ENCODE results near the gene OLFML2B. TPM values are rescaled to one million over a fixed set of nuclear protein-coding genes. Genes with fewer than 3 reads are reported as not detected.
"Not testable (repeated sequence)": the region's sequence is repeated elsewhere in the genome, so short reads cannot be mapped to it uniquely, and the experiment has no call there.

OLFML2B gene
- total and polyA plus RNA-seq, 2 donors (not counting 1 experiment from before 2014, with no cell fraction given), result 5.1 to 7.2 TPM

GRCh38 chr1:162056579-162056978 is 32.9 kb upstream of the OLFML2B start:
- H3K27ac ChIP-seq (ENCODE audit: insufficient read depth, low read length), result no peak overlapping the region
- peaks cover 7% of the 10 kb centered on the region for H3K4me1 ChIP-seq (ENCODE audit: control insufficient read depth, extremely low read depth, insufficient read depth, low read length)
- H2AFZ ChIP-seq (ENCODE audit: low read length), result no peak overlapping the region
- no peak overlapping the region for H3K9ac ChIP-seq (ENCODE audit: insufficient read depth, low read length)
- H3K4me2 ChIP-seq (ENCODE audit: extremely low read depth, insufficient read depth, low read length), result no peak overlapping the region
- H3K4me3 ChIP-seq (replicated peaks in 1 of 4; ENCODE audit: control extremely low read depth in 1 of 4, insufficient read depth in 1 of 4, low read depth in 3 of 4, low read length in 4 of 4), result no peak overlapping the region
- H3K36me3 ChIP-seq (ENCODE audit: control insufficient read depth, insufficient read depth, low read length), result no peaks in the 10 kb centered on the region
- no peaks in the 10 kb centered on the region for H4K20me1 ChIP-seq (ENCODE audit: control insufficient read depth, extremely low read depth, insufficient read depth, low read length)
- no peaks in the 10 kb centered on the region for H3K9me3 ChIP-seq (ENCODE audit: control insufficient read depth, insufficient read depth, low read depth, low read length)
- no peaks in the 10 kb centered on the region for H3K79me2 ChIP-seq (ENCODE audit: control insufficient read depth, insufficient read depth, low read length)
- DNase-seq (ENCODE audit: low read depth in 2 of 2), result no peak
- TF ChIP-seq EZH2 (IDR thresholded peaks at IDR 0.05; ENCODE audit: low read length, missing control alignments), result no peak
- no peak for TF ChIP-seq CTCF (conservative IDR thresholded peaks at IDR 0.05 in 1 of 2, IDR thresholded peaks at IDR 0.05 in 1 of 2; ENCODE audit: low read depth in 1 of 2, low read length in 2 of 2)
- H3K27me3 ChIP-seq (ENCODE audit: control insufficient read depth, insufficient read depth, low read length), result peaks cover 6% of the 10 kb centered on the region

- H3K27me3 ChIP-seq (ENCODE audit: control insufficient read depth, insufficient read depth, low read length), result peaks cover 6% of the 10 kb centered on the region
- H3K36me3 ChIP-seq (ENCODE audit: control insufficient read depth, insufficient read depth, low read length), result no peaks in the 10 kb centered on the region
- no peak overlapping the region for H3K27ac ChIP-seq (ENCODE audit: insufficient read depth, low read length)
- H3K79me2 ChIP-seq (ENCODE audit: control insufficient read depth, insufficient read depth, low read length), result no peaks in the 10 kb centered on the region
- no peak overlapping the region for H3K9ac ChIP-seq (ENCODE audit: insufficient read depth, low read length)
- peaks cover 7% of the 10 kb centered on the region for H3K4me1 ChIP-seq (ENCODE audit: control insufficient read depth, extremely low read depth, insufficient read depth, low read length)
- no peak overlapping the region for H3K4me3 ChIP-seq (replicated peaks in 1 of 4; ENCODE audit: control extremely low read depth in 1 of 4, insufficient read depth in 1 of 4, low read depth in 3 of 4, low read length in 4 of 4)
- no peak overlapping the region for H3K4me2 ChIP-seq (ENCODE audit: extremely low read depth, insufficient read depth, low read length)
- no peaks in the 10 kb centered on the region for H4K20me1 ChIP-seq (ENCODE audit: control insufficient read depth, extremely low read depth, insufficient read depth, low read length)
- H3K9me3 ChIP-seq (ENCODE audit: control insufficient read depth, insufficient read depth, low read depth, low read length), result no peaks in the 10 kb centered on the region
- TF ChIP-seq CTCF (conservative IDR thresholded peaks at IDR 0.05 in 1 of 2, IDR thresholded peaks at IDR 0.05 in 1 of 2; ENCODE audit: low read depth in 1 of 2, low read length in 2 of 2), result peak; percentile 97 to 98
- no peak for TF ChIP-seq EZH2 (IDR thresholded peaks at IDR 0.05; ENCODE audit: low read length, missing control alignments)
- DNase-seq (ENCODE audit: low read depth in 2 of 2), result peak; percentile 56 to 75
- H2AFZ ChIP-seq (ENCODE audit: low read length), result no peak overlapping the region
Observed at GRCh38 chr1:162056043-162056442, 32.4 kb upstream of the OLFML2B start.

- no peaks in the 10 kb centered on the region for H3K36me3 ChIP-seq (ENCODE audit: control insufficient read depth, insufficient read depth, low read length)
- peak; percentile 70 to 77 for DNase-seq (ENCODE audit: low read depth in 2 of 2)
- H3K27me3 ChIP-seq (ENCODE audit: control insufficient read depth, insufficient read depth, low read length), result peaks cover under 1% of the 10 kb centered on the region
- H3K4me3 ChIP-seq (replicated peaks in 1 of 4; ENCODE audit: control extremely low read depth in 1 of 4, insufficient read depth in 1 of 4, low read depth in 3 of 4, low read length in 4 of 4), result no peak overlapping the region
- H4K20me1 ChIP-seq (ENCODE audit: control insufficient read depth, extremely low read depth, insufficient read depth, low read length), result no peaks in the 10 kb centered on the region
- H2AFZ ChIP-seq (ENCODE audit: low read length), result no peak overlapping the region
- no peak for TF ChIP-seq EZH2 (IDR thresholded peaks at IDR 0.05; ENCODE audit: low read length, missing control alignments)
- no peak for TF ChIP-seq CTCF (conservative IDR thresholded peaks at IDR 0.05 in 1 of 2, IDR thresholded peaks at IDR 0.05 in 1 of 2; ENCODE audit: low read depth in 1 of 2, low read length in 2 of 2)
- H3K9me3 ChIP-seq (ENCODE audit: control insufficient read depth, insufficient read depth, low read depth, low read length), result no peaks in the 10 kb centered on the region
- H3K79me2 ChIP-seq (ENCODE audit: control insufficient read depth, insufficient read depth, low read length), result no peaks in the 10 kb centered on the region
- H3K27ac ChIP-seq (ENCODE audit: insufficient read depth, low read length), result peak overlapping the region; percentile 13
- H3K4me1 ChIP-seq (ENCODE audit: control insufficient read depth, extremely low read depth, insufficient read depth, low read length), result peaks cover 7% of the 10 kb centered on the region
- H3K4me2 ChIP-seq (ENCODE audit: extremely low read depth, insufficient read depth, low read length), result peak overlapping the region; percentile 27
- H3K9ac ChIP-seq (ENCODE audit: insufficient read depth, low read length), result no peak overlapping the region
Observed at GRCh38 chr1:162055062-162055461, 31.4 kb upstream of the OLFML2B start.

- H3K9ac ChIP-seq (ENCODE audit: insufficient read depth, low read length); H3K4me2 ChIP-seq (ENCODE audit: extremely low read depth, insufficient read depth, low read length); H3K4me1 ChIP-seq (ENCODE audit: control insufficient read depth, extremely low read depth, insufficient read depth, low read length); H3K79me2 ChIP-seq (ENCODE audit: control insufficient read depth, insufficient read depth, low read length); H3K27me3 ChIP-seq (ENCODE audit: control insufficient read depth, insufficient read depth, low read length); H3K27ac ChIP-seq (ENCODE audit: insufficient read depth, low read length); H3K36me3 ChIP-seq (ENCODE audit: control insufficient read depth, insufficient read depth, low read length); H4K20me1 ChIP-seq (ENCODE audit: control insufficient read depth, extremely low read depth, insufficient read depth, low read length); DNase-seq (ENCODE audit: low read depth in 2 of 2); H3K9me3 ChIP-seq (ENCODE audit: control insufficient read depth, insufficient read depth, low read depth, low read length); H2AFZ ChIP-seq (ENCODE audit: low read length); H3K4me3 ChIP-seq (replicated peaks in 1 of 4; ENCODE audit: control extremely low read depth in 1 of 4, insufficient read depth in 1 of 4, low read depth in 3 of 4, low read length in 4 of 4): not testable (repeated sequence)
Observed at GRCh38 chr1:162053949-162054348, 30.3 kb upstream of the OLFML2B start.
